Ectodermal cell (in vitro differentiated cells): ENCODE results near the gene EML6. TPM values are rescaled to one million over a fixed set of nuclear protein-coding genes. Genes with fewer than 3 reads are reported as not detected.
A peak's percentile ranks its signal among the peaks of the same experiment; 100 is the strongest.

ENCODE experiments used
- H3K27ac ChIP-seq: 2 replicates; pipeline ENCODE4 v1.7.0; 2013; ENCODE audit warnings: mild to moderate bottlenecking, low read depth, low read length; ENCODE audit not compliant: insufficient read depth, poor library complexity, severe bottlenecking
- H3K27me3 ChIP-seq: 2 replicates; pipeline ENCODE4 v1.7.0; 2013; ENCODE audit warnings: mild to moderate bottlenecking, low read length; ENCODE audit not compliant: insufficient read depth, control insufficient read depth, poor library complexity, severe bottlenecking
- H3K36me3 ChIP-seq: one replicate; pipeline ENCODE4 v1.7.0; 2013; ENCODE audit warnings: low read length; ENCODE audit not compliant: control insufficient read depth, insufficient read depth
- H3K4me1 ChIP-seq: one replicate; pipeline ENCODE4 v1.7.0; 2013; ENCODE audit warnings: low read length; ENCODE audit not compliant: control insufficient read depth, insufficient read depth
- H3K4me3 ChIP-seq: 2 replicates; pipeline ENCODE4 v1.7.0; 2013; ENCODE audit warnings: low read depth, low read length, control low read depth; ENCODE audit not compliant: insufficient read depth
- H3K9me3 ChIP-seq: 2 replicates; pipeline ENCODE4 v1.7.0; 2013; ENCODE audit warnings: mild to moderate bottlenecking, low read length, moderate library complexity; ENCODE audit not compliant: control insufficient read depth
- WGBS, 2 experiments: methylation state at CpG; one replicate each; pipeline ENCODE4 v1.1.7; 2013; ENCODE audit warnings: missing lambda C conversion rate in 2 of 2; 5-methylcytosine and 5-hydroxymethylcytosine counted together
- polyA plus RNA-seq, 4 experiments: library from polyadenylated mRNA; stranded (reverse); fragments of 50-300 nt; gene quantifications; one replicate each; pipeline ENCODE4 v1.2.3, GENCODE V29; 2013

The EML6 gene
- 2.1 TPM for polyA plus RNA-seq (2013, experiment 1 of 4)
- 1.2 TPM for polyA plus RNA-seq (2013, experiment 2 of 4)
- polyA plus RNA-seq (2013, experiment 3 of 4), result 0.37 TPM
- 1.7 TPM for polyA plus RNA-seq (2013, experiment 4 of 4)

DNA sequence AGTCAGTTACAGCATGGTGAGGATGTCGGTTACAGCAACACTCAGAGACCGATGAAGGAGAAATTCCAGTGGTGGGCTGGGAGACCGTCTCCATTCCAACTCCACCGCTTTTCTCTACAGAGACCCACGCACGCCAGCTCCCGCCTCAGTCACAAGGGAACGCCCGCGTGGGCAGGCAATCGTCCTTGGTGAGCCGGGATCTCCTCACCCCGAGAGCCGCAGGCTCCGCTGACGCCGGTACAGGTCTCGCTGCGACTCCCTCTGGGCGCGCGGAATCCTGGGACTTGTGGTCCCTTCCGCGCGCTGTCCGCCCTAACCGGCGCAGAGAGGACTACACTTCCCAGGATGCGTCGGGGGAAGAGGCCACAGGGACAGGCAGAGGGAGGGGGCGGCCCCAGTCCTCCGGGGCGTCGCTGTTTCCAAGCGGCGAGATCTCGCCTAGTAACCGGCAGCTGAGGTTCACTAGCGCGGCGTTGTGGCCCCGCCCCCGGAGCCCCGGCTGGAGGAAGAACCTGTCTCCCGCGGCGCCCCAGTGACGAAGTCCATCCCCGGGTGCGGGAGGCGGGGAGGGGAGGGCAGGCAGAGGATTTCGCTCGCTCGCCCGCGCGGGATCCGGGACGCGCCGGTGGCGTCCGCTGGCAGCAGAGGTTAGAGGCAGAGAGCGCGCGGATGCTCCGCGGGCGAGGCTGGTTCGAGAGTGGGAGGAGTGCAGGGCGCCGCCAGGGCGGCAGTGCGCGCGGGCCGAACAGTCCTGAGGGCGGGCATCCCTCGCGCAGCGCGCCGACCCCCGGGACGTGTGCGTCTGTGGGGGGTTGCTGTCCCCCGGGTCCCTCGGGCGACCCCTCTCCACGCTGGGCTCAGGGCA lies at the start of gene EML6:
TSS of gene EML6 (plus strand) at position 532 of the 865 bp plus-strand sequence. CDS start 1,400 bp downstream, outside the sequence.
- Histone ChIP-seq H3K36me3 (no peaks in the 10 kb centered on the region), H3K4me3 (peak within 1 kb of the TSS; percentile 78), H3K27me3 (peaks cover 69% of the 10 kb centered on the region), H3K4me1 (no peaks in the 10 kb centered on the region), H3K27ac (no peak within 1 kb of the TSS), H3K9me3 (no peaks in the 10 kb centered on the region)
- 0% methylated on average over 90 of the region's 90 CpGs for WGBS, 2 experiments

GRCh38 chr2:54675281-54675680 lies 48.2 kb upstream of the EML6 start:
- no peak overlapping the region for H3K4me3 ChIP-seq
- H3K4me1 ChIP-seq, result no peaks in the 10 kb centered on the region
- no peaks in the 10 kb centered on the region for H3K27me3 ChIP-seq
- WGBS, 2 experiments, result 91 to 92% methylated on average over 8 of the region's 8 CpGs
- no peak overlapping the region for H3K27ac ChIP-seq
- peaks cover 3% of the 10 kb centered on the region for H3K36me3 ChIP-seq
- no peaks in the 10 kb centered on the region for H3K9me3 ChIP-seq

GRCh38 chr2:54675738-54676137 lies 47.7 kb upstream of the EML6 start:
- H3K27me3 ChIP-seq, result no peaks in the 10 kb centered on the region
- H3K4me3 ChIP-seq, result no peak overlapping the region
- H3K36me3 ChIP-seq, result peaks cover 1% of the 10 kb centered on the region
- H3K27ac ChIP-seq, result no peak overlapping the region
- WGBS, 2 experiments, result 91 to 95% methylated on average over 11 of the region's 11 CpGs
- H3K4me1 ChIP-seq, result no peaks in the 10 kb centered on the region
- H3K9me3 ChIP-seq, result no peaks in the 10 kb centered on the region

- Histone ChIP-seq H3K27me3 (no peaks in the 10 kb centered on the region), H3K4me1 (no peaks in the 10 kb centered on the region), H3K9me3 (no peaks in the 10 kb centered on the region), H3K36me3 (no peaks in the 10 kb centered on the region), H3K27ac (no peak overlapping the region), H3K4me3 (no peak overlapping the region)
- 89 to 93% methylated on average over 2 of the region's 2 CpGs for WGBS, 2 experiments
These were observed 46.8 kb upstream of the EML6 start for GRCh38 chr2:54676656-54677055.

DNA sequence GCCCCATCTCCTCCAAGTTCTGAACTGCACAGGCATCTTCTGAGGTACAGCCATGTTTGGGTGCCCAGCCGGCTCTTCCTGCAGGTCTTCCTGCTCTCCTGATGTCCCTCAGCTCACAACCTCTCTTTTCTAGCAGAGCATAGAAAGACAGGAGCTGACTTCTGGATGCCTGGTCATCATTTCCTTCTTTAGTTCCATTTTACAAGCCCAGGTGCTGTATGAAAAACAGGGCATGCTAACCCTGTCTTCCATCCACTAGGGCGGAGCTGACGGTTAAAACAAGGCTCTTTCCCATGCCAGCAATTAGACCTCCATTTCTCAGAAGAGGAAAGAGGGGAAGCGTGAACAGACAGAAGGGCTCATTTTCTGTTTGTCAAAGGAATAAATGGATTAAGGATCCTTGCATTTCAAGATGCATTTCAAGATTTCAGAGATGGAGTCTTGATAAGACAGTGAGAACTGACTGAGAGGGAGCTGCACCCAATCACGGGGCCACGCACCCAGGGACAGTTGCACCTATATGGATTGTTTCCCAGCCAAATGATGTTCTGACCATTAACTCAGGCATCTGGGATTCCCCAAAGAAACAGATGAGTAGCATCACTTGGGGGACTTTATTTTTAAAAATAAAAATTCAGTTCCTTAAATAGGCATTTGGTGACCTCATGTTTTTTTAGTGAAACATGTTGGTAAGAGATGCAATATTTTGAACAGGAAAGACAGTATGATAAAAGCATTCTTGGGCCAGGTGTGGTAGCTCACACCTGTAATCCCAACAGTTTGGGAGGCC lies 45.8 kb upstream of the EML6 start:
- no peak overlapping the region for H3K4me3 ChIP-seq
- H3K9me3 ChIP-seq, result no peaks in the 10 kb centered on the region
- H3K36me3 ChIP-seq, result no peaks in the 10 kb centered on the region
- 96% methylated on average over 6 of the region's 6 CpGs for WGBS, 2 experiments
- no peaks in the 10 kb centered on the region for H3K27me3 ChIP-seq
- H3K27ac ChIP-seq, result no peak overlapping the region
- no peaks in the 10 kb centered on the region for H3K4me1 ChIP-seq

DNA sequence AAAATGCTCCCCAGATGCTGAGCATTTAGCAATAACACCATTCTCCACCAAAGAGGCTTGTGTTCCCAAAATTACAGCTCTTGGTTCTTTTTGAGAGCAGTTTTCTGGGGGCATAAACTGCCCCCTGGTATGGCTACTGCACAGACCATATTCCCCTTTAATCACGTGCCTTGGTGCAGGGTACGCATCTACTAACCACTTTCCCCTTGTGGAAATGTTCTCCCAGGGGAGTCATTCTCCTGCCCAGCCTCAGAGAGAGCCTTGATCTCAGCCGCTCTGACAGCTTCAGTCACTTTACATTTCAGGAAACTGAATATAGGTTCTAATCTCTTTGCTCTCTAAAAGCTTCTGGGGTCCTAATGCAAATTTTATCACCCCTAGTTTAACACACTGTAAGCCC lies 44.7 kb upstream of the EML6 start:
- Histone ChIP-seq H3K9me3 (no peaks in the 10 kb centered on the region), H3K36me3 (no peaks in the 10 kb centered on the region), H3K4me3 (no peak overlapping the region), H3K27ac (no peak overlapping the region), H3K27me3 (no peaks in the 10 kb centered on the region), H3K4me1 (no peaks in the 10 kb centered on the region)
- 78 to 80% methylated on average over 3 of the region's 3 CpGs for WGBS, 2 experiments

- H3K4me3 ChIP-seq, result no peak overlapping the region
- H3K9me3 ChIP-seq, result no peaks in the 10 kb centered on the region
- no peaks in the 10 kb centered on the region for H3K4me1 ChIP-seq
- H3K27ac ChIP-seq, result no peak overlapping the region
- no peaks in the 10 kb centered on the region for H3K27me3 ChIP-seq
- H3K36me3 ChIP-seq, result no peaks in the 10 kb centered on the region
- 83 to 89% methylated on average over 6 of the region's 6 CpGs for WGBS, 2 experiments
These were observed 42.9 kb upstream of the EML6 start for GRCh38 chr2:54680397-54681041.

- Histone ChIP-seq H3K9me3 (no peaks in the 10 kb centered on the region), H3K4me1 (no peaks in the 10 kb centered on the region), H3K27me3 (no peaks in the 10 kb centered on the region), H3K36me3 (no peaks in the 10 kb centered on the region), H3K4me3 (no peak overlapping the region), H3K27ac (no peak overlapping the region)
- 94 to 95% methylated on average over 6 of the region's 6 CpGs for WGBS, 2 experiments
These were observed 42.0 kb upstream of the EML6 start for GRCh38 chr2:54681416-54681815.

DNA sequence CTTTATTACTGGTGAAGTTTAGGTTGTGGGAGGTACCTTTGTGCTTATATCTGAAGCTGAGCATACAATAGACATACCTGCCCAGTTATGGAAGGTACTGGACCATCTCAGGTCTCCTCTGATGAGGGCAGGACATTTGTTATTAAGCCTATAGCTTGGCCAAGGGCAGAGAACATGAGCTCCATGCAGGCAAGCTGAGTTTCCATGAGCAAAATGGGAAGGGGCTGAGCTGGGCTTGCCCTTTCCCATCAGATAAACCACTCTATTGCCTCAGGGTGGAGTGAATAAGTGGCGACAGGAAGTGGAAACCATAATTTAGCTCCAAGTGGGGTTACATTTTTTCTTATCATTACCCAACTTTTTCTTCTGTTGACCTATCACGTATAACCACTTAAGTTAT lies 39.9 kb upstream of the EML6 start:
- no peaks in the 10 kb centered on the region for H3K27me3 ChIP-seq
- no peak overlapping the region for H3K4me3 ChIP-seq
- no peaks in the 10 kb centered on the region for H3K36me3 ChIP-seq
- no peaks in the 10 kb centered on the region for H3K9me3 ChIP-seq
- WGBS, 2 experiments, result 94% methylated on average over 2 of the region's 2 CpGs; no CpG with 5 or more reads in 1 of the 2 experiments
- no peaks in the 10 kb centered on the region for H3K4me1 ChIP-seq
- H3K27ac ChIP-seq, result no peak overlapping the region
